ENCODE measurements around the gene CTBP2. TPM values are rescaled to one million over a fixed set of nuclear protein-coding genes. Genes with fewer than 3 reads are reported as not detected.

Gene CTBP2
- total RNA-seq, 2 experiments from 2014 or later, result 0.17 TPM; not detected in 1

- Histone ChIP-seq H3K27ac (ENCODE audit: low read depth in 1 of 2, low read length in 2 of 2) (no peak overlapping the region), H3K4me1 (ENCODE audit: insufficient read depth, low read length) (peaks cover 17% of the 10 kb centered on the region), H3K36me3 (ENCODE audit: insufficient read depth, low read length) (peaks cover 14% of the 10 kb centered on the region), H3K27me3 (ENCODE audit: control insufficient read depth in 1 of 2, insufficient read depth in 2 of 2, low read length in 2 of 2) (no peaks in the 10 kb centered on the region), H3K9me3 (ENCODE audit: control insufficient read depth in 1 of 2, insufficient read depth in 1 of 2, low read length in 2 of 2) (no peaks in the 10 kb centered on the region), H3K4me3 (ENCODE audit: low read length) (no peak overlapping the region)
- Mint-ChIP-seq H3K4me1 (ENCODE audit: low read depth) (peaks cover 72% of the 10 kb centered on the region), H3K27ac (no peak overlapping the region), H3K9me3 (no peaks in the 10 kb centered on the region), H3K4me3 (peak overlapping the region; percentile 2), H3K36me3 (ENCODE audit: low read depth) (peaks cover 43% of the 10 kb centered on the region), H3K27me3 (no peaks in the 10 kb centered on the region)
- intact Hi-C loops (cut with DNase I, micrococcal nuclease), result no loop called here
- no peak for DNase-seq
- no peak for TF ChIP-seq CTCF (IDR thresholded peaks at IDR 0.05)
- ChIA-PET POLR2A (no interaction called here), CTCF (interaction anchor here (1.5 kb wide), 1 partner anchor 14 kb away, joined by 4 read pairs; no protein-coding TSS in a partner anchor)
- ATAC-seq (ENCODE audit: poor library complexity), result no peak
Observed at GRCh38 chr10:124942317-124943169, 217.8 kb downstream of the CTBP2 start.

GRCh38 chr10:124941823-124942222, 218.5 kb downstream of the CTBP2 start, which contains the start of gene ZRANB1:
Gene ZRANB1, plus strand, starts transcription at chr10:124942123. Its CDS starts 371 bp downstream, at chr10:124942494.
- no peak within 1 kb of the TSS for H3K27ac Mint-ChIP-seq
- no peaks in the 10 kb centered on the region for H3K9me3 Mint-ChIP-seq
- ChIA-PET POLR2A (no interaction called here), CTCF (no interaction called here)
- peaks cover 17% of the 10 kb centered on the region for H3K4me1 ChIP-seq (ENCODE audit: insufficient read depth, low read length)
- no peak within 1 kb of the TSS for H3K4me3 ChIP-seq (ENCODE audit: low read length)
- peaks cover 36% of the 10 kb centered on the region for H3K36me3 Mint-ChIP-seq (ENCODE audit: low read depth)
- no peaks in the 10 kb centered on the region for H3K9me3 ChIP-seq (ENCODE audit: control insufficient read depth in 1 of 2, insufficient read depth in 1 of 2, low read length in 2 of 2)
- H3K27ac ChIP-seq (ENCODE audit: low read depth in 1 of 2, low read length in 2 of 2), result no peak within 1 kb of the TSS
- DNase-seq (no peak), ATAC-seq (ENCODE audit: poor library complexity) (no peak)
- intact Hi-C loops (cut with DNase I, micrococcal nuclease), result no loop called here
- no peaks in the 10 kb centered on the region for H3K27me3 Mint-ChIP-seq
- no peak for TF ChIP-seq CTCF (IDR thresholded peaks at IDR 0.05)
- peak within 1 kb of the TSS; percentile 2 for H3K4me3 Mint-ChIP-seq
- peaks cover 69% of the 10 kb centered on the region for H3K4me1 Mint-ChIP-seq (ENCODE audit: low read depth)
- peaks cover 14% of the 10 kb centered on the region for H3K36me3 ChIP-seq (ENCODE audit: insufficient read depth, low read length)
- H3K27me3 ChIP-seq (ENCODE audit: control insufficient read depth in 1 of 2, insufficient read depth in 2 of 2, low read length in 2 of 2), result no peaks in the 10 kb centered on the region

- POLR2A ChIA-PET, result no interaction called here
- Histone ChIP-seq H3K36me3 (ENCODE audit: insufficient read depth, low read length) (peaks cover 8% of the 10 kb centered on the region), H3K27ac (ENCODE audit: low read depth in 1 of 2, low read length in 2 of 2) (no peak overlapping the region), H3K4me3 (ENCODE audit: low read length) (no peak overlapping the region), H3K9me3 (ENCODE audit: control insufficient read depth in 1 of 2, insufficient read depth in 1 of 2, low read length in 2 of 2) (no peaks in the 10 kb centered on the region), H3K27me3 (ENCODE audit: control insufficient read depth in 1 of 2, insufficient read depth in 2 of 2, low read length in 2 of 2) (no peaks in the 10 kb centered on the region), H3K4me1 (ENCODE audit: insufficient read depth, low read length) (peaks cover 13% of the 10 kb centered on the region)
- Mint-ChIP-seq H3K9me3 (no peaks in the 10 kb centered on the region), H3K27me3 (no peaks in the 10 kb centered on the region), H3K4me3 (no peak overlapping the region), H3K27ac (no peak overlapping the region), H3K36me3 (ENCODE audit: low read depth) (peaks cover 18% of the 10 kb centered on the region), H3K4me1 (ENCODE audit: low read depth) (peaks cover 76% of the 10 kb centered on the region)
- CTCF ChIA-PET, result no interaction called here
- DNase-seq (no peak), ATAC-seq (ENCODE audit: poor library complexity) (no peak)
- no peak for TF ChIP-seq CTCF (IDR thresholded peaks at IDR 0.05)
- intact Hi-C loops (cut with DNase I, micrococcal nuclease), result no loop called here
Observed at GRCh38 chr10:124939290-124939689, 221.1 kb downstream of the CTBP2 start.

Data from CD4-positive, alpha-beta T cell (primary cell).